Measurements from ENCODE around the gene TMEM17. TPM values are rescaled to one million over a fixed set of nuclear protein-coding genes. Genes with fewer than 3 reads are reported as not detected.

The TMEM17 gene
- total and polyA plus RNA-seq, 9 of the 15 experiments (the other 6 are each of a cell fraction or from before 2014, with no cell fraction given): 0.58 to 2.2 (median 1.2) TPM

DNA sequence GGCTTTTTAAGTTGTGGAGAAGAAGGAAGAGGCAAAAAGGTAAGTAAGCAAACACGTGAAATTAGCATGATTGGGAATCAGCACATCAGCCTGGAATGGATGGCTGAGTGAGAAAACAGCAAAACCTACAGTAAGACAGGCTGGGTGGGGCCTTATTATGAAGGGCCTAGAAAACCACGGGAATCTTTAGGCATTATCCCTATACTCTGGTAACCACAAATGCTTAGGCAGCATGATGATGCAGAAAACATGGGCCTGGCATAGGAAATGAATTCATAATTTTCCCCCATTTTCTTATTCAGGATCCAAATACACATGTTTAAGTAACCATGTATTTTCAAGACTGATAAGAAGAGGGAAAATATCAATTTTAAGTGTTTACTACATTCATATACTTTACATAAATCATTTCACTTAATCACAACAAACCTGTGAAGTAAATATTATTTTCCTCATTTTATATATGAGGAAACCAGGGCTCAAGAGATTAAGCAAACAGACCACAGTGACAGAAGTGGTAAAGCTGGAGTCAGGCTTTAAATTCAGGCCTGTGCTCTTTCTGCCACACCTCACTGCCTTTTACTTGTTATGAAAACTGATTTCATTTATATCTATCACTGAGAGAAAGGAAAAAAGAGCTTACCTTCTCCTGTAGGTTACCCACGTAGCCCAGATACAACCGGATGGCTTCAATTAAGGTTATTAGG lies 4.0 kb downstream of the TMEM17 start (continued):
- TF ChIP-seq, protein P1, sequence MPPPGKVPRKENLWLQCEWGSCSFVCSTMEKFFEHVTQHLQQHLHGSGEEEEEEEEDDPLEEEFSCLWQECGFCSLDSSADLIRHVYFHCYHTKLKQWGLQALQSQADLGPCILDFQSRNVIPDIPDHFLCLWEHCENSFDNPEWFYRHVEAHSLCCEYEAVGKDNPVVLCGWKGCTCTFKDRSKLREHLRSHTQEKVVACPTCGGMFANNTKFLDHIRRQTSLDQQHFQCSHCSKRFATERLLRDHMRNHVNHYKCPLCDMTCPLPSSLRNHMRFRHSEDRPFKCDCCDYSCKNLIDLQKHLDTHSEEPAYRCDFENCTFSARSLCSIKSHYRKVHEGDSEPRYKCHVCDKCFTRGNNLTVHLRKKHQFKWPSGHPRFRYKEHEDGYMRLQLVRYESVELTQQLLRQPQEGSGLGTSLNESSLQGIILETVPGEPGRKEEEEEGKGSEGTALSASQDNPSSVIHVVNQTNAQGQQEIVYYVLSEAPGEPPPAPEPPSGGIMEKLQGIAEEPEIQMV (tag; conservative IDR thresholded peaks at IDR 0.05; ENCODE audit: low read depth): no peak
- TF ChIP-seq IFI16 (CRISPR knock-in tag; IDR thresholded peaks at IDR 0.05): no peak
- TF ChIP-seq, protein P2, sequence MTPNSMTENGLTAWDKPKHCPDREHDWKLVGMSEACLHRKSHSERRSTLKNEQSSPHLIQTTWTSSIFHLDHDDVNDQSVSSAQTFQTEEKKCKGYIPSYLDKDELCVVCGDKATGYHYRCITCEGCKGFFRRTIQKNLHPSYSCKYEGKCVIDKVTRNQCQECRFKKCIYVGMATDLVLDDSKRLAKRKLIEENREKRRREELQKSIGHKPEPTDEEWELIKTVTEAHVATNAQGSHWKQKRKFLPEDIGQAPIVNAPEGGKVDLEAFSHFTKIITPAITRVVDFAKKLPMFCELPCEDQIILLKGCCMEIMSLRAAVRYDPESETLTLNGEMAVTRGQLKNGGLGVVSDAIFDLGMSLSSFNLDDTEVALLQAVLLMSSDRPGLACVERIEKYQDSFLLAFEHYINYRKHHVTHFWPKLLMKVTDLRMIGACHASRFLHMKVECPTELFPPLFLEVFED (CRISPR knock-in tag; conservative IDR thresholded peaks at IDR 0.05): no peak
- no peak for TF ChIP-seq ZNF408 (CRISPR knock-in tag; IDR thresholded peaks at IDR 0.05; ENCODE audit: low read depth)
- TF ChIP-seq MEIS2 (IDR thresholded peaks at IDR 0.05; ENCODE audit: partially characterized antibody): no peak
- TF ChIP-seq NCOA2 (IDR thresholded peaks at IDR 0.05; ENCODE audit: partially characterized antibody in 2 of 2): no peak
- no peak for TF ChIP-seq POLR2G (IDR thresholded peaks at IDR 0.05; ENCODE audit: low read depth, low read length)
- no peak for TF ChIP-seq BRD9 (IDR thresholded peaks at IDR 0.05; ENCODE audit: low read depth, partially characterized antibody)
- TF ChIP-seq ZNF24 (IDR thresholded peaks at IDR 0.05): no peak
- no peak for TF ChIP-seq ZNF175 (CRISPR knock-in tag; IDR thresholded peaks at IDR 0.05; ENCODE audit: low read depth)
- TF ChIP-seq SREBF2 (CRISPR knock-in tag; IDR thresholded peaks at IDR 0.05): no peak
- no peak for TF ChIP-seq RUNX1 (IDR thresholded peaks at IDR 0.05; ENCODE audit: low read depth)
- TF ChIP-seq ZFX (CRISPR knock-in tag; IDR thresholded peaks at IDR 0.05): peak; percentile 62
- TF ChIP-seq ZNF778 (CRISPR knock-in tag; IDR thresholded peaks at IDR 0.05): no peak
- TF ChIP-seq, protein P3, sequence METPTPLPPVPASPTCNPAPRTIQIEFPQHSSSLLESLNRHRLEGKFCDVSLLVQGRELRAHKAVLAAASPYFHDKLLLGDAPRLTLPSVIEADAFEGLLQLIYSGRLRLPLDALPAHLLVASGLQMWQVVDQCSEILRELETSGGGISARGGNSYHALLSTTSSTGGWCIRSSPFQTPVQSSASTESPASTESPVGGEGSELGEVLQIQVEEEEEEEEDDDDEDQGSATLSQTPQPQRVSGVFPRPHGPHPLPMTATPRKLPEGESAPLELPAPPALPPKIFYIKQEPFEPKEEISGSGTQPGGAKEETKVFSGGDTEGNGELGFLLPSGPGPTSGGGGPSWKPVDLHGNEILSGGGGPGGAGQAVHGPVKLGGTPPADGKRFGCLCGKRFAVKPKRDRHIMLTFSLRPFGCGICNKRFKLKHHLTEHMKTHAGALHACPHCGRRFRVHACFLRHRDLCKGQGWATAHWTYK (CRISPR knock-in tag; IDR thresholded peaks at IDR 0.05): no peak
- TF ChIP-seq, protein P4, sequence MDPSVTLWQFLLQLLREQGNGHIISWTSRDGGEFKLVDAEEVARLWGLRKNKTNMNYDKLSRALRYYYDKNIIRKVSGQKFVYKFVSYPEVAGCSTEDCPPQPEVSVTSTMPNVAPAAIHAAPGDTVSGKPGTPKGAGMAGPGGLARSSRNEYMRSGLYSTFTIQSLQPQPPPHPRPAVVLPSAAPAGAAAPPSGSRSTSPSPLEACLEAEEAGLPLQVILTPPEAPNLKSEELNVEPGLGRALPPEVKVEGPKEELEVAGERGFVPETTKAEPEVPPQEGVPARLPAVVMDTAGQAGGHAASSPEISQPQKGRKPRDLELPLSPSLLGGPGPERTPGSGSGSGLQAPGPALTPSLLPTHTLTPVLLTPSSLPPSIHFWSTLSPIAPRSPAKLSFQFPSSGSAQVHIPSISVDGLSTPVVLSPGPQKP (CRISPR knock-in tag; IDR thresholded peaks at IDR 0.05): no peak
- TF ChIP-seq ETV6 (IDR thresholded peaks at IDR 0.05; ENCODE audit: borderline replicate concordance in 1 of 2, low read depth in 2 of 2, low read length in 1 of 2): no peak
- TF ChIP-seq ETV6 (CRISPR knock-in tag; IDR thresholded peaks at IDR 0.05; ENCODE audit: borderline replicate concordance): no peak
- TF ChIP-seq ESRRA (IDR thresholded peaks at IDR 0.05; ENCODE audit: borderline replicate concordance, low read depth): peak; percentile 78; the same call in 1 of the 2 replicates
